NOMO-1 (cell line): ENCODE results near the gene USP5.
A peak's percentile ranks its signal among the peaks of the same experiment; 100 is the strongest.
"Not testable (repeated sequence)": the region's sequence is repeated elsewhere in the genome, so short reads cannot be mapped to it uniquely, and the experiment has no call there.

Experiments used
- DNase-seq, 2 experiments: peaks; one replicate each; lab custom pipeline; 2025; ENCODE audit not compliant: unreplicated experiment in 2 of 2; lab: John Stamatoyannopoulos, UW

Gene USP5

GRCh38 chr12:6883683-6884082 lies 31.7 kb downstream of the USP5 start:
- no peak for DNase-seq

DNA sequence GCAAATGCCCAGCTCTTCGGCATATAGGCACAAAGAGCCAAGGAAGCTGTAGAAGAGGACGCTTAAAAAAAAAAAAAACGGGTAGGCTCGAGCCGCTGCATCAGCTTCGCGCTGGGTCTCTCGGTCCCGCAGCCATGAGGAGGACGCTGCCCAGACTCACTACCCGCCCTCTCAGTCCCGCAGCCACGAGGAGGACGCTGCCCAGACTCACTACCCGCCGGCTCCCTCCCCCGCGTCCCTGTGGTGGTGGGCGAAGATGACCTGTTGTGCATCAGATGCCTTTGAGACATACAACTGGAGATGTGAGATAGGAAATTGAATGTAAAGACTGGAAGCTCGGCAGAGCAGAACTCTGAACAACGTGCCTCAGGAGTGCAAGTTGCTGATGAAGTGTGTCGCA lies 32.6 kb downstream of the USP5 start:
- no peak for DNase-seq

DNA sequence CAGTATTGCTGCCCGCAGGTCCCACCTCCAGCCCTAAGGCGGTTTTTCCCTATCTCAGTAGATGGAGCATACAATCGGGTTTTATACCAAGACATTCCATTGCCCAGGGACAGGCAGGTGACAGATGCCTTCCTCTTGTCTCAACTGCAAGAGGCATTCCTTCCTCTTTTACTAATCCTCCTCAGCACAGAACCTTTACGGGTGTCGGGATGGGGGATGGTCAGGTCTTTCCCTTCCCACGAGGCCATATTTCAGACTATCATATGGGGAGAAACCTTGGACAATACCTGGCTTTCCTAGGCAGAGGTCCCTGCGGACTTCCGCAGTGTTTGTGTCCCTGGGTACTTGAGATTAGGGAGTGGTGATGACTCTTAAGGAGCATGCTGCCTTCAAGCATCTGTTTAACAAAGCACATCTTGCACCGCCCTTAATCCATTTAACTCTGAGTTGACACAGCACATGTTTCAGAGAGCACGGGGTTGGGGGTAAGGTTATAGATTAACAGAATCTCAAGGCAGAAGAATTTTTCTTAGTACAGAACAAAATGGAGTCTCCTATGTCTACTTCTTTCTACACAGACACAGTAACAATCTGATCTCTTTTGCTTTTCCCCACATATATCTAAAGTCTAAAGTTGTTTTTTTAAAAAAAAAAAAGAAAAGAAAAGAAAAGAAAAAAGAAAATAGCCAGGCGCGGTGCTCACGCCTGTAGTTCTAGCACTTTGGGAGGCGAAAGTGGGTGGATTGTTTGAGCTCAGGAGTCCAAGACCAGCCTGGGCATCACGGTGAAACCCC lies 34.5 kb downstream of the USP5 start:
- DNase-seq = not testable (repeated sequence)

- DNase-seq = peak; percentile 74 to 75
Observed at GRCh38 chr12:6887460-6887859, 35.5 kb downstream of the USP5 start.

DNA sequence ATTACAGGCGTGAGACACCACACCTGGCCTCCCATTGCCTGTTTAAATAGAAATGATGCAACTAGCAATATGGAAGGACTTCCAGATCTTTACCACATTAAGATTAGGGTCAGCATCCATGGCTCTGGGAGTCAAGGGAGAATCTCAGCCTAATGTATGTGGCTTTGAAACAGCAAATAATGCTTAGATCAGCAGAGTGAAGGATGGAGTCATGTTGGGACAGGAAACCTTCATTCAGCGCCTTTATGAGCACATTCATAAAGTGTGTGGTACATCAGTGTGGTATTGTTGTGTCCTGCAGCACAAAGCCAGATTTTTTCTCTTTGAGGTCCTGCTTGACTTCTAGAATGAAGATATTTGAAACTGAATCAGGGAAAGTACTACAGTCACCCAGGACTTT lies 36.4 kb downstream of the USP5 start:
- no peak for DNase-seq

DNA sequence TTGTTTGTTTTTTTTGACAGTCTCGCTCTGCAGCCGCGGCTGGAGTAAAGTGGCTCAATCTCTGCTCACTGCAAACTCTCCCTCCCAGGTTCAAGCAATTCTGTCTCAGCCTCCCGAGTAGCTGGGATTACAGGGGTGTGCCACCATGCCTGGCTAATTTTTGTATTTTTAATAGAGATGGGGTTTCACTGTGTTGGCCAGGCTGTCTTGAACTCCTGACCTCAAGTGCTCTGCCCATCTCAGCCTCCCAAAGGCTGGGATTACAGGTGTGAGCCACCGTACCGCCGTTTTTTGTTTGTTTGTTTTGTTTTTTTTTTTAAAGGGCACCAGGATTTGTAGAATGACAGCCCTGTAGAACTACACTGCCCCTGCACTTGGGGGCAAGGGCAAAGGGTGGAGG lies 36.8 kb downstream of the USP5 start:
- DNase-seq = not testable (repeated sequence)

- DNase-seq = not testable (repeated sequence)
Observed at GRCh38 chr12:6889775-6890573, 38.0 kb downstream of the USP5 start.

GRCh38 chr12:6890789-6891645 lies 39.1 kb downstream of the USP5 start:
- DNase-seq = peak; percentile 95 to 99

- no peak for DNase-seq
Observed at GRCh38 chr12:6891646-6892001, 39.7 kb downstream of the USP5 start.

DNA sequence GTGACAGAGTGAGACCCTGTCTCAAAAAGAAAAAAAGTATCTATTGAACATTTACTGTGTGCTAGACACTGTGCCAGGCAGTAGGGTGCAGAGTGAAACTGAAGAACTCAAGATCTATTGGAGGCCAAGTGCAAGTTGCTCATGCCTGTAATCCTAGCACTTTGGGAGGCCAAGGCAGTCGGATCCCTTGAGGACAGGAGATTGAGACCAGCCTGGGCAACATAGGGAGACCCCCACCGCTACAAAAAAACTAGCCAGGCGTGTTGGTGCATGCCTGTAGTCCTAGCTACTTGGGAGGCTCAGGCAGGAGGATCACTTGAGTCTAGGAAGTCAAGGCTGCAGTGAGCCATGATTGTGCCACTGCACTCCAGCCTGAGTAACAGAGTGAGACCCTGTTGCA lies 40.7 kb downstream of the USP5 start:
- DNase-seq = not testable (repeated sequence)

- DNase-seq = peak in 1 of 2 experiments; percentile 18
Observed at GRCh38 chr12:6894321-6894720, 42.4 kb downstream of the USP5 start.

DNA sequence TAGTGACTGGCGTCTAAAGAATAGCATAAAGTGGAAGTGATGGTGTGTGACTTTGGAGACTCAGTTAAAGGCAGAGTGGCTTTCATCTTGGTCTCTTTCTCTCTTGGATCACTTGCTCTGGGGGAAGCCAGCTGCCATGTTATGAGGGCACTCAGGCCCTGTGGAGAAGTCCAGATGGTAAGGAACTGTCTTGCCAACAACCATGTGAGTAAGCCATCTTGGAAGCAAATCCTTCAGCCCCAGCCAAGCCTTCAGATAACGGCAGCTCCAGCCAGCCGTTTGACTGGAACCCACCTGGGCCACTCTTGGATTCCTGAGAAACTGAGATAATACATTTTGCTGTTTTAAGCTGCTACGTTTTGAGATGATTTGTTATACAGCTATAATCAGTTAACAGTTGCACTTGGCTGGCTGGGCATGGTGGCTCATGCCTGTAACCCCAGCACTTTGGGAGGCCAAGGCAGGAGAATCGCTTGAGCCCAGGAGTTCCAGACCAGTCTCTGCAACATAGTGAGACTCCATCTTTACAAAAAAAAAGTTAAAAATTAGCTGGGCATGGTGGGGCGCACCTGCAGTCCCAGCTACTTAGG lies 45.0 kb downstream of the USP5 start:
- DNase-seq = no peak

DNA sequence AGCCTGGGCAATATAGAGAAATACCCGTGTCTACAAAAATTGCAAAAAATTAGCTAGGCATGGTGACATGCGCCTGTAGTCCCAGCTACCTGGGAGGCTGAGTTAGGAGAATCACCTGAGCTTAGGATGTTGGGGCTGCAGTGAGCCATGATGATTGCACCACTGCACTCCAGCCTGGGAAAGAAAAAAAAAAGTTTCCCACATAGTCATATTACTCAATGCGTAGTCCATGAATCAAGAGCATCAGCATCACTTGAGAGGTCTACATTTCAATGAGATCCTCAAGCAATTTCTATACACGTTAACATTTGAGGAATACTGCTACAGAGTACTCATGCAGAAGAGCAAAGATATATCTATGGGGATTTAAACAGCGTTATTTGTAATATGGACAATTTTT lies 47.5 kb downstream of the USP5 start:
- DNase-seq = no peak

- peak; percentile 30 to 47 for DNase-seq
Observed at GRCh38 chr12:6899837-6900519, 48.0 kb downstream of the USP5 start.

DNA sequence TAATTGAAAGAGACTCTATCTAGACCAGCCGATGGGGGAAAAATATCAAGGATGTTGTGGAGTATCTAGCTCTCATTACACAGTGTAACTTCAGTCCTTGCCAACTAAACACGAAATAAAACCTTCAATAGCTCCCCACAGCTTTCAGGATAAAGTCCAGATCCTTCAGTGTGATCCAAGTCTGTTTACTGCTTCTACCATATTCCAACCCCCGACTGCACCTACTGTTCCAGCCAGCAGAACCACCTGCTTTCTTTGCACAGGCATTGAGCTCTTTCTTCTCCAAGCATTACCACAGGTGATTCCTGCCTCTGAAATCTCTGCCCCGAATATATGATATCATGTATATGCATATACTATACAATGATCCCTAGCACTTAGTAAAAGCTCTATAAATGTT lies 50.5 kb downstream of the USP5 start:
- DNase-seq = no peak

GRCh38 chr12:6903722-6904121 lies 51.8 kb downstream of the USP5 start:
- DNase-seq = no peak

DNA sequence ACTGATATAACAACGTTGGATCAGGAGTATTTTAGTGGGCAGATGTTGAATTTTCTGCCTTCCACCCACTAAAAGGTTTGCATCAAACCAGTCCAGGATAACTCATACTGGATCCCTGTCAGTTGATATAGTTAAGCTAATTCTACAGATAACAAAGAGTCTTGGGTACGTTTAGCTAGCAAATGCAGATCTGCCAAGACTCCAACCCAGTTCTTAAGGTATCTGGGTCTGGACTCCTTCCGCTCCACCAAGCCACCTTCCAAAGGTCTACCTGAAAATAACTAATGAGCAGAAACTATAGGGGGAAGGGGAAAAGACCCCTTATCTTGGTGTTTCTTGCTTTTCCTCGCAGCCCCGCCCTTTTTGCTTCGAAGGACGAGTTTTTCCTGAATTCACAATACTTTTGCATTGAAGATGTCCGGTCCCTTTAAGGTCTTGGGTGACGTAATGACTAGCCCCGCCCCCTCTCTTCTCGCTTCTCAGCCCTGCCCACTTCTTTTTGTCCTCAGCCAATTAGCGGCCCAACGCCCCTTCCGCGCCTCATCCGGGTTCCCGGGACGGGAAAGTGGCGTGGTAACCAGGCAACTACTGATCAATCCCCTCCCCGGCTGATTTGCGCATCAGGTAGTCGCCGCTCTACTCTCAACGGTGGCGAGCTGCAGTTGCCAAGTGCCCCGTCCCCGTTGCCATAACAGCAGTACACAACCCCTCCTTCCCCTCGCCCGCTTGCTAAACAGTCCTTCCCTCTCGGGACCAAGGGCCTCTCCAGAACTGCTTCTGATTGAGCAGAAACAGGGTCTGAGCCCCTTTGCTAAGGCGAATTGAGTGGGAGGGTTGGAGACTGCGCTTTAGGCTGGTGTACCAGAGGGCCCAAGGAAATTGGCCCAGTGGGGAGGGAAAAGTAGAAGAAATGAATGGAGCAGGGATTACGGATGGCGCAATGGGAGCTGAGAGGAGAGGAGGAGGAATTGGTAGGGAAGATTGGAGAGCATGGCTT lies 52.6 kb downstream of the USP5 start, which contains the start of gene LRRC23:
LRRC23 (plus strand) TSS at position 543 of the 997 bp plus-strand sequence. CDS start 812 bp downstream, outside the sequence.
- peak; percentile 89 to 97 for DNase-seq

DNA sequence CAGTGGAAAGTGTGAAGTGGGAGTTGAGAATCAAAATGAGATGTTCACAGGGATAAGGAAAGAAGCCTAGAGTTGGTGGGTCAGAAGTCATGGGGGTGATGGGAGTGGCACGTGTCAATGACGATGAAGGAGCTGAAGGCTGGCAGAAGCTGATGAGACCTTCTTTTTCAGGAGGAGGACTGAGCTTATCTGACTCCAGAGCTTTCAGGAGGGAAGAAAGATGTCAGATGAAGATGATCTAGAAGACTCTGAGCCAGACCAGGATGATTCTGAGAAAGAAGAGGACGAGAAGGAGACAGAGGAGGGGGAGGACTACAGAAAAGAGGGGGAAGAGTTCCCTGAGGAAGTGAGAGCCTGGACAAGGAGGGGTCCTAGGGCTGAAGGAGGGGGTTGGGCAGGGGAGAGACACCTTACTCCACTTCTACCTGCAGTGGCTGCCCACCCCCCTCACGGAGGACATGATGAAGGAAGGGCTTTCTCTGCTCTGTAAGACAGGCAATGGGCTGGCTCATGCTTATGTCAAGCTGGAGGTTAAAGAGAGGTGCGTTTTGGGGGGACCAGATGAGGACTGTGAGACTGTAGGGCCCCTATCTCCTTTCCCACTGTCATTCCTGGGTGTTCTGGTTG lies 53.6 kb downstream of the USP5 start:
- no peak for DNase-seq
